H9 (cell line): ENCODE results near the gene FCRL6. TPM values are rescaled to one million over a fixed set of nuclear protein-coding genes. Genes with fewer than 3 reads are reported as not detected.

ENCODE experiments used
- DNase-seq: peaks from one replicate; pipeline ENCODE4 v3.0.0-alpha.2; 2017
- H2AFZ ChIP-seq: one replicate; pipeline ENCODE4 v1.6.1; 2013; ENCODE audit warnings: mild to moderate bottlenecking, low read length, control low read depth, moderate library complexity
- H2AK5ac ChIP-seq: 2 replicates; pipeline ENCODE4 v1.6.1; 2013; ENCODE audit warnings: low read length, control low read depth, mixed read lengths; ENCODE audit not compliant: insufficient read length
- H2BK120ac ChIP-seq: one replicate; pipeline ENCODE4 v1.6.1; 2013; ENCODE audit warnings: low read depth, mild to moderate bottlenecking, low read length, control low read depth, inconsistent platforms; ENCODE audit not compliant: poor library complexity, severe bottlenecking
- H2BK12ac ChIP-seq: 2 replicates; pipeline ENCODE4 v1.6.1; 2013; ENCODE audit warnings: low read length, control low read depth, mixed read lengths, low read depth; ENCODE audit not compliant: insufficient read length
- H2BK15ac ChIP-seq: 2 replicates; pipeline ENCODE4 v1.6.1; 2013; ENCODE audit warnings: low read depth, low read length, control low read depth
- H2BK20ac ChIP-seq: one replicate; pipeline ENCODE4 v1.6.1; 2013; ENCODE audit warnings: low read depth, mild to moderate bottlenecking, low read length, control low read depth, inconsistent platforms; ENCODE audit not compliant: poor library complexity, severe bottlenecking
- H2BK5ac ChIP-seq: 2 replicates; pipeline ENCODE4 v1.6.1; 2013; ENCODE audit warnings: low read length, control low read depth, mixed read lengths; ENCODE audit not compliant: insufficient read length
- H3K14ac ChIP-seq: 2 replicates; pipeline ENCODE4 v1.6.1; 2013; ENCODE audit warnings: low read length, control low read depth; ENCODE audit not compliant: insufficient read depth
- H3K18ac ChIP-seq: 2 replicates; pipeline ENCODE4 v1.6.1; 2013; ENCODE audit warnings: low read depth, mild to moderate bottlenecking, mixed read lengths, low read length, control low read depth; ENCODE audit not compliant: insufficient read length
- H3K23ac ChIP-seq: 2 replicates; pipeline ENCODE4 v1.6.1; 2013; ENCODE audit warnings: low read length, control low read depth, mixed read lengths, low read depth; ENCODE audit not compliant: insufficient read length
- H3K23me2 ChIP-seq: 2 replicates; pipeline ENCODE4 v1.6.1; 2013; ENCODE audit warnings: low read depth, mild to moderate bottlenecking, mixed read lengths, low read length, control low read depth; ENCODE audit not compliant: insufficient read length, poor library complexity, severe bottlenecking
- H3K27ac ChIP-seq: 2 replicates; pipeline ENCODE4 v1.5.1; 2013; ENCODE audit warnings: low read length, control low read depth, mixed read lengths, low read depth; ENCODE audit not compliant: insufficient read length
- H3K27me3 ChIP-seq: 2 replicates; pipeline ENCODE4 v1.6.1; 2013; ENCODE audit warnings: low read length, control low read depth, inconsistent platforms; ENCODE audit not compliant: insufficient read depth
- H3K4ac ChIP-seq: 2 replicates; pipeline ENCODE4 v1.6.1; 2013; ENCODE audit warnings: low read depth, mild to moderate bottlenecking, control low read depth, inconsistent platforms, low read length, moderate library complexity
- H3K4me1 ChIP-seq: 2 replicates; pipeline ENCODE4 v1.6.1; 2013; ENCODE audit warnings: low read length, control low read depth, inconsistent platforms; ENCODE audit not compliant: insufficient read depth
- H3K4me2 ChIP-seq: 2 replicates; pipeline ENCODE4 v1.6.1; 2013; ENCODE audit warnings: low read length, control low read depth, mixed read lengths; ENCODE audit not compliant: insufficient read length, insufficient read depth
- H3K56ac ChIP-seq: 2 replicates; pipeline ENCODE4 v1.6.1; 2013; ENCODE audit warnings: low read depth, mild to moderate bottlenecking, mixed read lengths, low read length, control low read depth; ENCODE audit not compliant: insufficient read length
- H3K79me1 ChIP-seq: 2 replicates; pipeline ENCODE4 v1.6.1; 2013; ENCODE audit warnings: low read depth, mild to moderate bottlenecking, moderate library complexity, low read length, control low read depth, inconsistent platforms; ENCODE audit not compliant: insufficient read depth, poor library complexity, severe bottlenecking
- H3K79me2 ChIP-seq: 2 replicates; pipeline ENCODE4 v1.6.1; 2013; ENCODE audit warnings: low read length, control low read depth, inconsistent platforms; ENCODE audit not compliant: insufficient read depth
- H3K9ac ChIP-seq: 2 replicates; pipeline ENCODE4 v1.6.1; 2013; ENCODE audit warnings: low read length, control low read depth, mixed read lengths; ENCODE audit not compliant: insufficient read length; ENCODE audit errors: extremely low read depth
- H3K9me3 ChIP-seq: one replicate; pipeline ENCODE4 v1.6.1; 2013; ENCODE audit warnings: low read depth, low read length, inconsistent platforms; ENCODE audit not compliant: control insufficient read depth
- H3T11ph ChIP-seq: one replicate; pipeline ENCODE4 v1.6.1; 2013; ENCODE audit warnings: mild to moderate bottlenecking, low read length, control low read depth, inconsistent platforms
- H4K20me1 ChIP-seq: one replicate; pipeline ENCODE4 v1.6.1; 2013; ENCODE audit not compliant: control insufficient read depth, insufficient read length, insufficient read depth
- H4K5ac ChIP-seq: 2 replicates; pipeline ENCODE4 v1.6.1; 2013; ENCODE audit warnings: low read depth, mild to moderate bottlenecking, mixed read lengths, low read length, control low read depth; ENCODE audit not compliant: insufficient read length
- H4K8ac ChIP-seq: replicated peaks from 2 replicates; pipeline ENCODE4 v1.6.1; 2013; ENCODE audit warnings: low read length, control low read depth, mixed read lengths, low read depth; ENCODE audit not compliant: insufficient read length
- H4K91ac ChIP-seq: 2 replicates; pipeline ENCODE4 v1.6.1; 2013; ENCODE audit warnings: low read depth, mild to moderate bottlenecking, moderate library complexity, mixed read lengths, low read length, control low read depth; ENCODE audit not compliant: insufficient read length
- H3K27ac Mint-ChIP-seq, 3 experiments: 2 replicates in 2 of 3; 3 replicates in 1 of 3; pipeline ENCODE4 v1.8.0; 2020 to 2021; ENCODE audit warnings: mixed read lengths in 3 of 3, mild to moderate bottlenecking in 1 of 3, moderate library complexity in 1 of 3
- H3K27me3 Mint-ChIP-seq: 2 replicates; pipeline ENCODE4 v1.8.0; 2021; ENCODE audit warnings: low read depth, mild to moderate bottlenecking, moderate library complexity, mixed read lengths
- H3K36me3 Mint-ChIP-seq, 3 experiments: 2 replicates in 2 of 3; 3 replicates in 1 of 3; pipeline ENCODE4 v1.8.0; 2020 to 2021; ENCODE audit warnings: low read depth in 3 of 3, mixed read lengths in 3 of 3; ENCODE audit not compliant: insufficient read depth in 1 of 3
- H3K4me1 Mint-ChIP-seq, 2 experiments: 2 replicates each; pipeline ENCODE4 v1.8.0; 2020; ENCODE audit warnings: mixed read lengths in 2 of 2
- H3K4me3 Mint-ChIP-seq, 2 experiments: 2 replicates in 1 of 2; 3 replicates in 1 of 2; pipeline ENCODE4 v1.8.0; 2020 to 2021; ENCODE audit warnings: mild to moderate bottlenecking in 2 of 2, mixed read lengths in 2 of 2, moderate library complexity in 1 of 2
- H3K9me3 Mint-ChIP-seq, 2 experiments: 2 replicates in 1 of 2; 3 replicates in 1 of 2; pipeline ENCODE4 v1.8.0; 2020; ENCODE audit warnings: mild to moderate bottlenecking in 2 of 2, mixed read lengths in 2 of 2, moderate library complexity in 1 of 2
- CTCF ChIP-seq: fragments of 200-600 bp; sonication (generic); conservative IDR thresholded peaks from 3 replicates; pipeline ENCODE4 v1.8.0; 2021; ENCODE audit warnings: antibody characterized with exemption, mild to moderate bottlenecking
- WGBS: extraction: QIAGEN DNeasy Blood & Tissue Kit; methylation state at CpG from one replicate; pipeline ENCODE4 v1.1.7; 2013; ENCODE audit warnings: missing lambda C conversion rate, low lambda C conversion rate, mixed read lengths; ENCODE audit not compliant: insufficient read length; ENCODE audit errors: extremely low coverage; 5-methylcytosine and 5-hydroxymethylcytosine counted together
- total RNA-seq: library from RNA; stranded (reverse); gene quantifications from 2 replicates; pipeline ENCODE4 v1.2.1, GENCODE V29; 2021

Gene FCRL6
- total RNA-seq, 1 experiment from 2014 or later, result not detected

GRCh38 chr1:159856576-159856975 is 54.4 kb downstream of the FCRL6 start:
- no peak overlapping the region for H2BK12ac ChIP-seq
- no peak overlapping the region for H2AK5ac ChIP-seq
- H2BK5ac ChIP-seq, result no peak overlapping the region
- H2AFZ ChIP-seq, result no peak overlapping the region
- no peak overlapping the region for H4K5ac ChIP-seq
- H4K91ac ChIP-seq, result no peak overlapping the region
- WGBS, result no CpG with 5 or more reads among the region's 1 CpG
- no peak overlapping the region for H3K27ac ChIP-seq
- H3T11ph ChIP-seq, result no peak overlapping the region
- H3K23me2 ChIP-seq, result peaks cover 6% of the 10 kb centered on the region
- no peak overlapping the region for H2BK120ac ChIP-seq
- H3K23ac ChIP-seq, result no peak overlapping the region
- no peak overlapping the region for H3K9ac ChIP-seq
- Mint-ChIP-seq H3K27ac (no peak overlapping the region), H3K27me3 (peaks cover 52% of the 10 kb centered on the region), H3K4me1 (peaks cover 13 to 14% of the 10 kb centered on the region in 2 experiments), H3K9me3 (no peaks in the 10 kb centered on the region), H3K4me3 (no peak overlapping the region; a peak in 1 of 5 replicates), H3K36me3 (no peaks in the 10 kb centered on the region)
- H3K4me1 ChIP-seq, result no peaks in the 10 kb centered on the region
- TF ChIP-seq CTCF, result no peak
- H3K14ac ChIP-seq, result no peak overlapping the region
- no peaks in the 10 kb centered on the region for H3K79me2 ChIP-seq
- H2BK15ac ChIP-seq, result no peak overlapping the region
- H3K18ac ChIP-seq, result no peak overlapping the region
- DNase-seq, result no peak
- H3K56ac ChIP-seq, result no peak overlapping the region
- no peak overlapping the region for H4K8ac ChIP-seq
- peaks cover 6% of the 10 kb centered on the region; the same call in 1 of the 2 replicates for H3K27me3 ChIP-seq
- H3K4me2 ChIP-seq, result no peak overlapping the region
- no peaks in the 10 kb centered on the region for H4K20me1 ChIP-seq
- no peak overlapping the region for H3K4ac ChIP-seq
- no peaks in the 10 kb centered on the region for H3K9me3 ChIP-seq
- H3K79me1 ChIP-seq, result no peaks in the 10 kb centered on the region
- H2BK20ac ChIP-seq, result no peak overlapping the region
